ENCODE data around the gene KDM6B. TPM values are rescaled to one million over a fixed set of nuclear protein-coding genes. Genes with fewer than 3 reads are reported as not detected.
A peak's percentile ranks its signal among the peaks of the same experiment; 100 is the strongest.
"Not testable (repeated sequence)": the region's sequence is repeated elsewhere in the genome, so short reads cannot be mapped to it uniquely, and the experiment has no call there.

KDM6B gene
- total RNA-seq, result 88.1 TPM

DNA sequence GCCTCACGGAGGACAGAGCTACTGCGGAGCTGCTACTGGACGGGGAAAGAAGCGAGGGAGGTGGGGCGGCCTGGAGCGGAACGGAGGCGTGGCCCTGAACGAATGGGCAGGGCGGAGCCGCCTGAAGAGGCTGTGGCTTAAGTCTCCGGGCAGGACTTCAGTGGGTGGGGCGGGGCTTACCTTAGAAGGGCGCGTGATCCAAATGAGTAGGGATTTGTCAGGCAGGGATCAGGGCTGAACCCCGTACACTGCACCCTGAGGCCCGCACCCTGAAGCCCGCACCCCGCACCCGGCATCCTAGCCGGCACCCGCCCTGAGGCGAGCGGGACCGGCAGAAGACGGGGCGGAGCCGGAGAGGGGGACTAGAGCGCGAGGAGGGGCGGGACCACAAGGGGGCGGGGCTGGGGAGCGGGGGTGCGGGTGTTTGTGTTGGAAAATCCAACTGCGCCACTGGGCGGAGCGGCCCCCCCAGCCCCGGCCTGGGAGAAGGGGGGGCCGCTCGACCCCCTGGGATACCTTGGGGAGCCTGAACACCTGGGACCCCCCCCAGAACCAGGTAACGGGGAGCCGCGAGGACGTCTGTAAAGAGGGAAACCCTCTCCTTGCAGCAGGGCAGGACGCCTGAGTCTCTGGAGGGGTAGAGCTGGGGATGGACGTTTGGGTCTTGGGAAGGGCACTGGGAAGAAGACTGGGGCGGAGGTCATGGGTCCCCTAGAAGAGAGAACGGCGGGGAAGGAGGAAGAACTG lies at the start of gene KDM6B:
TSS of gene KDM6B (plus strand) at position 423 of the 747 bp plus-strand sequence. CDS start 11,338 bp downstream, outside the sequence.
- no peaks in the 10 kb centered on the region for H3K9me3 ChIP-seq (ENCODE audit: low read depth, low read length)
- peaks cover 45% of the 10 kb centered on the region for H3K4me1 ChIP-seq (ENCODE audit: insufficient read depth, low read length)
- H3K27me3 ChIP-seq (ENCODE audit: insufficient read depth, low read length), result no peaks in the 10 kb centered on the region
- peak within 1 kb of the TSS; percentile 75 for H3K4me3 ChIP-seq (ENCODE audit: low read length)

DNA sequence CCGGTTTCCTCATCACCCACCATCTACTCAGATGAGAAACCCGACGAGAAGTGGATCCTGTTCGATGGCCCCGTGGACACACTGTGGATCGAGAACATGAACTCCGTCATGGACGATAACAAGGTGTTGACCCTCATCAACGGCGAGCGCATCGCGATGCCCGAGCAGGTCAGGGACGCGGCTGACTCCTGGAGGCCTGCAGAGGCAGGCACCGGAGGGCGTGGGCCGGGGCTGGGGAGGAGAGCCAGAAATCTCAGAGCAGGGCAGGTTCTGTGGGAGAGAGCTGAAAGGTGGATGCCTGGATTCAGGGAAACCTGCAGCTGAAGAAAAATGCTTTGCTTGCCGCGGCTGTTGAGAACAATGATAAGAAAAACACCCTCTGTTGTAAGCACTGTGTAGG lies 47.2 kb upstream of the KDM6B start:
- peaks cover 2% of the 10 kb centered on the region for H3K27me3 ChIP-seq (ENCODE audit: insufficient read depth, low read length)
- H3K9me3 ChIP-seq (ENCODE audit: low read depth, low read length), result no peaks in the 10 kb centered on the region
- no peaks in the 10 kb centered on the region for H3K4me1 ChIP-seq (ENCODE audit: insufficient read depth, low read length)
- no peak overlapping the region for H3K4me3 ChIP-seq (ENCODE audit: low read length)

DNA sequence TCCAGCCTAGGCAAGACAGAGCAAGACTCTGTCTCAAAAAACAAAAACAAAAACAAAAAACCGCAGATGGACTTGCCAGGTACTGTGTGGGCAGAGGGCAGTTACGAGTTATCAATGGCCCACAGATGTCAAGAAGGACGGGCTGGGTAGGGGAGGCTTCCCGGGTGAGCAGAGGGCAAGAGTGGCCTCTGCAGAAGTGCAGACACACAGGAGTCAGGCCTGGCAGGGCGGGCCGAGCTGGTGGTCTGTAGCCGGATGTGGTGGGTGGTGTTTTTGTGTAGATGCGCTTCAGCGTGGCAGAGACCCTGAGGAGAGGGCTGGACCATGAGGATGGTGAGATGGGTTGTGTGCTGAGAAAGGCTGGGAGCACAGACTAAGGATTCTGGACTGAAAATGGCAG lies 44.9 kb upstream of the KDM6B start:
- H3K4me3 ChIP-seq (ENCODE audit: low read length), result no peak overlapping the region
- H3K9me3 ChIP-seq (ENCODE audit: low read depth, low read length), result no peaks in the 10 kb centered on the region
- no peaks in the 10 kb centered on the region for H3K4me1 ChIP-seq (ENCODE audit: insufficient read depth, low read length)
- H3K27me3 ChIP-seq (ENCODE audit: insufficient read depth, low read length), result no peaks in the 10 kb centered on the region

GRCh38 chr17:7790150-7790549 lies 43.9 kb upstream of the KDM6B start:
- H3K4me3 ChIP-seq (ENCODE audit: low read length), result no peak overlapping the region
- H3K4me1 ChIP-seq (ENCODE audit: insufficient read depth, low read length), result no peaks in the 10 kb centered on the region
- H3K9me3 ChIP-seq (ENCODE audit: low read depth, low read length), result no peaks in the 10 kb centered on the region
- H3K27me3 ChIP-seq (ENCODE audit: insufficient read depth, low read length), result no peaks in the 10 kb centered on the region

DNA sequence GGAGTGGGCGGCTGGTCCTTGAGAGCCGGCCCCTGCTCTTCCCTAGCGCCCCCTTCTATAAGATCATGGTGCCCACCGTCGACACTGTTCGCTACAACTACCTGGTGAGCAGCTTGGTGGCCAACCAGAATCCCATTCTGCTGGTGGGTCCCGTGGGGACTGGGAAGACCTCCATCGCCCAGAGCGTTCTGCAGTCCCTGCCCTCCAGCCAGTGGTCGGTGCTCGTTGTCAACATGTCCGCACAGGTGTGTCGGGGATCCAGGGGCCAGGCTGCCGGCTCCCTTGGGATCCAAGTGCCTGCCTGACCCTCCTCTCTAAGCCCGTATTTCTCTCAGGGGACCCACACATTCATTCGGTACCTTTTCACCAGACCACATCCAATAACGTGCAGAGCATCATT lies 41.4 kb upstream of the KDM6B start:
- H3K27me3 ChIP-seq (ENCODE audit: insufficient read depth, low read length), result no peaks in the 10 kb centered on the region
- H3K4me3 ChIP-seq (ENCODE audit: low read length), result no peak overlapping the region
- no peaks in the 10 kb centered on the region for H3K9me3 ChIP-seq (ENCODE audit: low read depth, low read length)
- H3K4me1 ChIP-seq (ENCODE audit: insufficient read depth, low read length), result no peaks in the 10 kb centered on the region

- no peak overlapping the region for H3K4me3 ChIP-seq (ENCODE audit: low read length)
- H3K27me3 ChIP-seq (ENCODE audit: insufficient read depth, low read length), result no peaks in the 10 kb centered on the region
- no peaks in the 10 kb centered on the region for H3K4me1 ChIP-seq (ENCODE audit: insufficient read depth, low read length)
- no peaks in the 10 kb centered on the region for H3K9me3 ChIP-seq (ENCODE audit: low read depth, low read length)
Observed at GRCh38 chr17:7794075-7794663, 39.8 kb upstream of the KDM6B start.

DNA sequence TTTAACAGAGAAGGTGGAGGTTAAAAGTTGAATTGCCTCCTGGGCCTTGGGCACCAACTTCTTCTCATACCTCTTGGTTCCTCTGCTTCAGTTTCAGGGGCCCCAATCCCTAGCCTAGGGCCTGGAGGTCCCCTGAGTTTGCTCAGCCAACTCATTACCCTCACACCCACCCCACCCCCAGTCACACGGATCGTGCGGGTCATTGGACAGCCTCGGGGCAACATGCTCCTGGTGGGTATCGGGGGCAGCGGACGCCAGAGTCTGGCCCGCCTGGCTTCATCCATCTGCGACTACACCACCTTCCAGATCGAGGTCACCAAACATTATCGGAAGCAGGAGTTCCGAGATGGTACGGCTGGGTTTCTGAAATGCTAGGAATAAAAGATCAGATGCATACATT lies 36.0 kb upstream of the KDM6B start:
- Histone ChIP-seq H3K4me3 (ENCODE audit: low read length) (no peak overlapping the region), H3K4me1 (ENCODE audit: insufficient read depth, low read length) (no peaks in the 10 kb centered on the region), H3K27me3 (ENCODE audit: insufficient read depth, low read length) (no peaks in the 10 kb centered on the region), H3K9me3 (ENCODE audit: low read depth, low read length) (no peaks in the 10 kb centered on the region)

- no peak overlapping the region for H3K4me3 ChIP-seq (ENCODE audit: low read length)
- no peaks in the 10 kb centered on the region for H3K9me3 ChIP-seq (ENCODE audit: low read depth, low read length)
- H3K27me3 ChIP-seq (ENCODE audit: insufficient read depth, low read length), result no peaks in the 10 kb centered on the region
- no peaks in the 10 kb centered on the region for H3K4me1 ChIP-seq (ENCODE audit: insufficient read depth, low read length)
Observed at GRCh38 chr17:7798839-7799238, 35.2 kb upstream of the KDM6B start.

DNA sequence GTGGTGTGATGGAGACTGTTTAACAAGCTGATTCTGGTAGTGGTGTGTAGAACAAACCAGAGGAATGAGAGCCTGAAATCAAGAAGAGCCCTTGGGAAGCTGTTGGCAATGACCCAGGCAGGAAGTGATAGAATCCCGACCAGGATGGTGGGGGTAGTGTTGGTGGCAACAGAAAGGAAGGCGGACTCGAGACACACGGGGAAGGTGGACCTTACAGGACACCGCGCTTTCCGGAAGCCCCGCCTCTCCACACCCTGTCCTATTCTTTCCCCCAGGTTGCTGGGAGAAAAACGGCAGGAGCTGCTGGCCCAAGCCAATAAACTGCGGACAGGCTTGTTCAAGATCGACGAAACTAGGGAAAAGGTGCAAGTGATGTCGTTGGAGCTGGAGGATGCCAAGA lies 30.0 kb upstream of the KDM6B start:
- no peaks in the 10 kb centered on the region for H3K4me1 ChIP-seq (ENCODE audit: insufficient read depth, low read length)
- H3K27me3 ChIP-seq (ENCODE audit: insufficient read depth, low read length), result no peaks in the 10 kb centered on the region
- H3K4me3 ChIP-seq (ENCODE audit: low read length), result no peak overlapping the region
- H3K9me3 ChIP-seq (ENCODE audit: low read depth, low read length), result no peaks in the 10 kb centered on the region

DNA sequence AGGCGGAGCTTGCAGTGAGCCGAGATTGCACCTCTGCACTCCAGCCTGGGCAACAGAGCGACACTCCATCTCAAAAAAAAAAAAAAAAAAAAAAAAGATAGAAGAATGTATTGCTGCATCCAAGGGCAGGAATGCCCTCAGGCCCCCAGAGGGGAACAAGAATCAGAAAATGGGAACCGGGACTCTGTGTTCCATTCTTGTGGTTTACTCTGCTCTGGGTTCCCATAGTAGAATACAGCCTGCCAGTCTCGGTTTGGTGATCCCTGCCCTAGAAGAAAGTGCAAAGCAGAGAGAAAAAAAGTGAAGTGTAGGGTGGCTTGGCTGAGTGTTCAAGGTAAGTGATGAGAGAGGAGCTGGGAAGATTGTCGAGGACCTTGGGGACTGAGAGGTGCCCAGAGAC lies 27.4 kb upstream of the KDM6B start:
- no peaks in the 10 kb centered on the region for H3K27me3 ChIP-seq (ENCODE audit: insufficient read depth, low read length)
- H3K4me1 ChIP-seq (ENCODE audit: insufficient read depth, low read length), result no peaks in the 10 kb centered on the region
- H3K9me3 ChIP-seq (ENCODE audit: low read depth, low read length), result no peaks in the 10 kb centered on the region
- no peak overlapping the region for H3K4me3 ChIP-seq (ENCODE audit: low read length)

GRCh38 chr17:7807206-7807605 lies 26.8 kb upstream of the KDM6B start:
- no peak overlapping the region for H3K4me3 ChIP-seq (ENCODE audit: low read length)
- no peaks in the 10 kb centered on the region for H3K4me1 ChIP-seq (ENCODE audit: insufficient read depth, low read length)
- no peaks in the 10 kb centered on the region for H3K27me3 ChIP-seq (ENCODE audit: insufficient read depth, low read length)
- no peaks in the 10 kb centered on the region for H3K9me3 ChIP-seq (ENCODE audit: low read depth, low read length)

GRCh38 chr17:7809086-7809790 lies 24.8 kb upstream of the KDM6B start:
- H3K9me3 ChIP-seq (ENCODE audit: low read depth, low read length), result no peaks in the 10 kb centered on the region

GRCh38 chr17:7809791-7810343 lies 24.1 kb upstream of the KDM6B start:
- not testable (repeated sequence) for H3K4me3 ChIP-seq (ENCODE audit: low read length); H3K27me3 ChIP-seq (ENCODE audit: insufficient read depth, low read length); H3K4me1 ChIP-seq (ENCODE audit: insufficient read depth, low read length); H3K9me3 ChIP-seq (ENCODE audit: low read depth, low read length)

More at GRCh38 chr17:7809086-7809790, 24.8 kb upstream of the KDM6B start:
- Histone ChIP-seq H3K4me3 (ENCODE audit: low read length) (no peak overlapping the region), H3K27me3 (ENCODE audit: insufficient read depth, low read length) (no peaks in the 10 kb centered on the region), H3K4me1 (ENCODE audit: insufficient read depth, low read length) (no peaks in the 10 kb centered on the region)

DNA sequence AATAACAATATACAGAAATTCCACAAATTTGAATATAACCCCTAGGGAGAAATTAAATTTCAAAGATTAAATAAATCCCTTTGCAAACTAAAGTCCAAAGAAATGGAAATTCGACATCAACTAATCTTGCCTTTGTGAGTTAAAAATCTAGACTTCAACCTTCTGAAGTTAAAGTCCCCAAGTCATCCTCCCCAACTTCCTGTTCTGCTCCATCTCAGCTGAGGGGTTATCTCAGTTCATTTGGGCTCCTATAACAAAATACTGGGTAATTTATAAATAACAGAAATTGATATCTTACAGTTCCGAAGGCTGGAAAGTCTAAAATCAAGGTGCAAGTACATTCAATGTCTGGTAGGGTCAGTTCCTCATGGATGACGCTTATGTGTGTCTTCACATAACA lies 22.8 kb upstream of the KDM6B start:
- Histone ChIP-seq H3K9me3 (ENCODE audit: low read depth, low read length) (no peaks in the 10 kb centered on the region), H3K4me1 (ENCODE audit: insufficient read depth, low read length) (no peaks in the 10 kb centered on the region), H3K27me3 (ENCODE audit: insufficient read depth, low read length) (no peaks in the 10 kb centered on the region), H3K4me3 (ENCODE audit: low read length) (no peak overlapping the region)

- H3K9me3 ChIP-seq (ENCODE audit: low read depth, low read length), result no peaks in the 10 kb centered on the region
- H3K27me3 ChIP-seq (ENCODE audit: insufficient read depth, low read length), result no peaks in the 10 kb centered on the region
- H3K4me3 ChIP-seq (ENCODE audit: low read length), result no peak overlapping the region
- H3K4me1 ChIP-seq (ENCODE audit: insufficient read depth, low read length), result no peaks in the 10 kb centered on the region
Observed at GRCh38 chr17:7814969-7815368, 19.0 kb upstream of the KDM6B start.

Data from mononuclear cell (primary cell).